Measurements from ENCODE around the gene PPP3CB.

Gene PPP3CB

GRCh38 chr10:73494213-73494612 lies 1.6 kb downstream of the PPP3CB start:
- Histone ChIP-seq H3K27ac (ENCODE audit: low read depth, low read length, poor library complexity, severe bottlenecking) (no peak overlapping the region), H3K9me3 (ENCODE audit: low read length) (no peaks in the 10 kb centered on the region), H3K4me3 (ENCODE audit: low read depth, low read length, poor library complexity, severe bottlenecking) (peak overlapping the region; percentile 71), H3K36me3 (ENCODE audit: insufficient read depth, low read length) (peaks cover 7% of the 10 kb centered on the region; the same call in 1 of the 2 replicates), H3F3A (ENCODE audit: insufficient read depth, low read length) (no peaks in the 10 kb centered on the region), H3K9ac (ENCODE audit: low read length) (no peak overlapping the region; the same call in none of the 2 replicates), H3K9me2 (ENCODE audit: low read depth, low read length) (no peaks in the 10 kb centered on the region), H3K4me2 (ENCODE audit: low read length) (peak overlapping the region; percentile 89), H2AFZ (ENCODE audit: low read length) (no peak overlapping the region), H3K79me2 (ENCODE audit: insufficient read depth, low read length) (peaks cover 52% of the 10 kb centered on the region), H3K27me3 (ENCODE audit: insufficient read depth, low read length) (no peaks in the 10 kb centered on the region), H3K4me1 (ENCODE audit: insufficient read depth, low read length, severe bottlenecking) (peaks cover 30% of the 10 kb centered on the region), H4K20me1 (ENCODE audit: insufficient read depth, low read length) (no peaks in the 10 kb centered on the region)
- TF ChIP-seq EZH2 (IDR thresholded peaks at IDR 0.05; ENCODE audit: borderline replicate concordance, low read length) = no peak
- TF ChIP-seq, protein P1, sequence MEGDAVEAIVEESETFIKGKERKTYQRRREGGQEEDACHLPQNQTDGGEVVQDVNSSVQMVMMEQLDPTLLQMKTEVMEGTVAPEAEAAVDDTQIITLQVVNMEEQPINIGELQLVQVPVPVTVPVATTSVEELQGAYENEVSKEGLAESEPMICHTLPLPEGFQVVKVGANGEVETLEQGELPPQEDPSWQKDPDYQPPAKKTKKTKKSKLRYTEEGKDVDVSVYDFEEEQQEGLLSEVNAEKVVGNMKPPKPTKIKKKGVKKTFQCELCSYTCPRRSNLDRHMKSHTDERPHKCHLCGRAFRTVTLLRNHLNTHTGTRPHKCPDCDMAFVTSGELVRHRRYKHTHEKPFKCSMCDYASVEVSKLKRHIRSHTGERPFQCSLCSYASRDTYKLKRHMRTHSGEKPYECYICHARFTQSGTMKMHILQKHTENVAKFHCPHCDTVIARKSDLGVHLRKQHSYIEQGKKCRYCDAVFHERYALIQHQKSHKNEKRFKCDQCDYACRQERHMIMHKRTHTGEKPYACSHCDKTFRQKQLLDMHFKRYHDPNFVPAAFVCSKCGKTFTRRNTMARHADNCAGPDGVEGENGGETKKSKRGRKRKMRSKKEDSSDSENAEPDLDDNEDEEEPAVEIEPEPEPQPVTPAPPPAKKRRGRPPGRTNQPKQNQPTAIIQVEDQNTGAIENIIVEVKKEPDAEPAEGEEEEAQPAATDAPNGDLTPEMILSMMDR (IDR thresholded peaks at IDR 0.05; ENCODE audit: low read length) = no peak

- Histone ChIP-seq H4K20me1 (ENCODE audit: insufficient read depth, low read length) (no peaks in the 10 kb centered on the region), H2AFZ (ENCODE audit: low read length) (no peak overlapping the region), H3K9me2 (ENCODE audit: low read depth, low read length) (no peaks in the 10 kb centered on the region), H3K79me2 (ENCODE audit: insufficient read depth, low read length) (peaks cover 57% of the 10 kb centered on the region), H3K9ac (ENCODE audit: low read length) (no peak overlapping the region; the same call in 1 of the 2 replicates), H3K36me3 (ENCODE audit: insufficient read depth, low read length) (peaks cover 12% of the 10 kb centered on the region), H3K27me3 (ENCODE audit: insufficient read depth, low read length) (no peaks in the 10 kb centered on the region), H3K9me3 (ENCODE audit: low read length) (no peaks in the 10 kb centered on the region), H3K4me1 (ENCODE audit: insufficient read depth, low read length, severe bottlenecking) (peaks cover 30% of the 10 kb centered on the region), H3F3A (ENCODE audit: insufficient read depth, low read length) (no peaks in the 10 kb centered on the region), H3K27ac (ENCODE audit: low read depth, low read length, poor library complexity, severe bottlenecking) (no peak overlapping the region), H3K4me3 (ENCODE audit: low read depth, low read length, poor library complexity, severe bottlenecking) (peak overlapping the region; percentile 71), H3K4me2 (ENCODE audit: low read length) (peak overlapping the region; percentile 89)
- no peak for TF ChIP-seq EZH2 (IDR thresholded peaks at IDR 0.05; ENCODE audit: borderline replicate concordance, low read length)
- TF ChIP-seq, protein P1 (IDR thresholded peaks at IDR 0.05; ENCODE audit: low read length) = no peak
Observed at GRCh38 chr10:73493781-73494180, 2.0 kb downstream of the PPP3CB start.

GRCh38 chr10:73486601-73487000 lies 9.2 kb downstream of the PPP3CB start:
- TF ChIP-seq, protein P1 (IDR thresholded peaks at IDR 0.05; ENCODE audit: low read length) = no peak
- TF ChIP-seq EZH2 (IDR thresholded peaks at IDR 0.05; ENCODE audit: borderline replicate concordance, low read length) = no peak
- H3K9me2 ChIP-seq (ENCODE audit: low read depth, low read length) = no peaks in the 10 kb centered on the region
- no peak overlapping the region for H3K9ac ChIP-seq (ENCODE audit: low read length)
- peaks cover 42% of the 10 kb centered on the region for H3K79me2 ChIP-seq (ENCODE audit: insufficient read depth, low read length)
- no peak overlapping the region for H3K4me2 ChIP-seq (ENCODE audit: low read length)
- no peaks in the 10 kb centered on the region for H3K27me3 ChIP-seq (ENCODE audit: insufficient read depth, low read length)
- no peaks in the 10 kb centered on the region for H4K20me1 ChIP-seq (ENCODE audit: insufficient read depth, low read length)
- no peak overlapping the region for H3K27ac ChIP-seq (ENCODE audit: low read depth, low read length, poor library complexity, severe bottlenecking)
- H2AFZ ChIP-seq (ENCODE audit: low read length) = no peak overlapping the region
- no peak overlapping the region for H3K4me3 ChIP-seq (ENCODE audit: low read depth, low read length, poor library complexity, severe bottlenecking)
- no peaks in the 10 kb centered on the region for H3K9me3 ChIP-seq (ENCODE audit: low read length)
- H3K36me3 ChIP-seq (ENCODE audit: insufficient read depth, low read length) = peaks cover 32% of the 10 kb centered on the region
- no peaks in the 10 kb centered on the region for H3K4me1 ChIP-seq (ENCODE audit: insufficient read depth, low read length, severe bottlenecking)
- H3F3A ChIP-seq (ENCODE audit: insufficient read depth, low read length) = no peaks in the 10 kb centered on the region

Measured in OCI-LY1 (cell line).